ENCODE measurements around the gene TTC39B. TPM values are rescaled to one million over a fixed set of nuclear protein-coding genes. Genes with fewer than 3 reads are reported as not detected.

Gene TTC39B
- total RNA-seq, 2 experiments from 2014 or later: 0.06 TPM; not detected in 1

- ChIA-PET CTCF (ENCODE audit: unreplicated experiment) (no interaction called here), POLR2A (no interaction called here)
- Histone ChIP-seq H2AFZ (ENCODE audit: low read length) (no peak overlapping the region), H3K4me2 (ENCODE audit: low read length) (no peak overlapping the region), H3K79me2 (ENCODE audit: insufficient read depth, low read depth, low read length) (no peaks in the 10 kb centered on the region), H3K9me2 (ENCODE audit: insufficient read depth, low read length) (no peaks in the 10 kb centered on the region), H3K4me3 (ENCODE audit: low read depth, low read length, poor library complexity, severe bottlenecking) (no peak overlapping the region), H3K36me3 (ENCODE audit: insufficient read depth, low read length) (no peaks in the 10 kb centered on the region), H3K9me3 (ENCODE audit: low read length) (no peaks in the 10 kb centered on the region; the same call in 1 of the 2 replicates), H4K20me1 (ENCODE audit: insufficient read depth, low read length) (no peaks in the 10 kb centered on the region), H3K4me1 (ENCODE audit: insufficient read depth, low read length, poor library complexity, severe bottlenecking) (no peaks in the 10 kb centered on the region), H3K27ac (ENCODE audit: low read depth, low read length, poor library complexity, severe bottlenecking) (no peak overlapping the region)
- TF ChIP-seq EZH2phosphoT487 (IDR thresholded peaks at IDR 0.05; ENCODE audit: borderline replicate concordance, low read depth, low read length) (no peak), CTCF (conservative IDR thresholded peaks at IDR 0.05; ENCODE audit: low read length) (no peak)
- intact Hi-C loops (cut with micrococcal nuclease; ENCODE audit: unreplicated experiment): no loop called here
- BruUV-seq (replicated peaks): no TSS peak
- DNase-seq (ENCODE audit: low spot score): no peak
These were observed 63.0 kb downstream of the TTC39B start for GRCh38 chr9:15244001-15244441.

GRCh38 chr9:15243081-15243480 lies 63.9 kb downstream of the TTC39B start:
- H3K27ac ChIP-seq (ENCODE audit: low read depth, low read length, poor library complexity, severe bottlenecking): no peak overlapping the region
- H4K20me1 ChIP-seq (ENCODE audit: insufficient read depth, low read length): no peaks in the 10 kb centered on the region
- POLR2A ChIA-PET: no interaction called here
- H3K36me3 ChIP-seq (ENCODE audit: insufficient read depth, low read length): no peaks in the 10 kb centered on the region
- BruUV-seq (replicated peaks): no TSS peak
- H3K79me2 ChIP-seq (ENCODE audit: insufficient read depth, low read depth, low read length): no peaks in the 10 kb centered on the region
- CTCF ChIA-PET (ENCODE audit: unreplicated experiment): no interaction called here
- H3K9me2 ChIP-seq (ENCODE audit: insufficient read depth, low read length): no peaks in the 10 kb centered on the region
- no peaks in the 10 kb centered on the region for H3K4me1 ChIP-seq (ENCODE audit: insufficient read depth, low read length, poor library complexity, severe bottlenecking)
- H3K4me3 ChIP-seq (ENCODE audit: low read depth, low read length, poor library complexity, severe bottlenecking): no peak overlapping the region
- no peak for TF ChIP-seq CTCF (conservative IDR thresholded peaks at IDR 0.05; ENCODE audit: low read length)
- TF ChIP-seq EZH2phosphoT487 (IDR thresholded peaks at IDR 0.05; ENCODE audit: borderline replicate concordance, low read depth, low read length): no peak
- no peak for DNase-seq (ENCODE audit: low spot score)
- no peaks in the 10 kb centered on the region; the same call in 1 of the 2 replicates for H3K9me3 ChIP-seq (ENCODE audit: low read length)
- no peak overlapping the region for H2AFZ ChIP-seq (ENCODE audit: low read length)
- H3K4me2 ChIP-seq (ENCODE audit: low read length): no peak overlapping the region
- intact Hi-C loops (cut with micrococcal nuclease; ENCODE audit: unreplicated experiment): no loop called here

GRCh38 chr9:15240927-15241326 lies 66.1 kb downstream of the TTC39B start:
- no TSS peak for BruUV-seq (replicated peaks)

More at GRCh38 chr9:15240927-15241326, 66.1 kb downstream of the TTC39B start:
- ChIA-PET CTCF (ENCODE audit: unreplicated experiment) (no interaction called here), POLR2A (no interaction called here)
- no peaks in the 10 kb centered on the region for H4K20me1 ChIP-seq (ENCODE audit: insufficient read depth, low read length)
- no peak for DNase-seq (ENCODE audit: low spot score)
- TF ChIP-seq CTCF (conservative IDR thresholded peaks at IDR 0.05; ENCODE audit: low read length) (no peak), EZH2phosphoT487 (IDR thresholded peaks at IDR 0.05; ENCODE audit: borderline replicate concordance, low read depth, low read length) (no peak)
- H3K4me2 ChIP-seq (ENCODE audit: low read length): no peak overlapping the region
- H3K36me3 ChIP-seq (ENCODE audit: insufficient read depth, low read length): no peaks in the 10 kb centered on the region
- H3K4me3 ChIP-seq (ENCODE audit: low read depth, low read length, poor library complexity, severe bottlenecking): no peak overlapping the region
- no peak overlapping the region for H3K27ac ChIP-seq (ENCODE audit: low read depth, low read length, poor library complexity, severe bottlenecking)
- no peaks in the 10 kb centered on the region for H3K9me2 ChIP-seq (ENCODE audit: insufficient read depth, low read length)
- H2AFZ ChIP-seq (ENCODE audit: low read length): no peak overlapping the region
- no peaks in the 10 kb centered on the region for H3K4me1 ChIP-seq (ENCODE audit: insufficient read depth, low read length, poor library complexity, severe bottlenecking)
- H3K79me2 ChIP-seq (ENCODE audit: insufficient read depth, low read depth, low read length): no peaks in the 10 kb centered on the region
- H3K9me3 ChIP-seq (ENCODE audit: low read length): no peaks in the 10 kb centered on the region; the same call in 1 of the 2 replicates
- intact Hi-C loops (cut with micrococcal nuclease; ENCODE audit: unreplicated experiment): no loop called here

Data from OCI-LY7 (cell line).